Measurements from ENCODE around the gene DNAJC17. TPM values are rescaled to one million over a fixed set of nuclear protein-coding genes. Genes with fewer than 3 reads are reported as not detected.
A peak's percentile ranks its signal among the peaks of the same experiment; 100 is the strongest.

The DNAJC17 gene
- total RNA-seq, 1 experiment from 2014 or later: 39.3 TPM

DNA sequence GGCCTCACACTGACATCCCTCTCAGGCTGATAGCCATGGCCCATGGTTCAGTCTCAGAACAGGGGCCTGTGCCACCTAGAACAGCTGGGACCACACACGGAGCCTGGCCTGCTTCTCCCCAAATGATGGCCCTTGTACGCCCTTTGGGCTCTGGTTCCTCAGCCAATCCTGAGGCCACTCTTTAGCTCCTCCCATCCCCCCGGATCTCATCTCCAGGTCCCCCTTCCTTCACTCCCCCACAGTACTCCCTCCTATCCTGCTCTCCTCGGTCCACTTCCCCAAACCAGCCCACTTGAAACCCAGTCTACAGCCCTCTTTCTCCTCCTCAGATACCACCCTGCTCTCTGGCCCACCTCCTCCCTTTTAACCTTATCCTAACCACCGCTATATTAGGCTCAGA, 18.2 kb downstream of the DNAJC17 start:
- H3K27me3 ChIP-seq (ENCODE audit: control insufficient read depth, insufficient read depth, low read length): no peaks in the 10 kb centered on the region
- no peaks in the 10 kb centered on the region for H3K9me3 ChIP-seq (ENCODE audit: control insufficient read depth, insufficient read depth, low read depth, low read length)
- CTCF ChIA-PET: interaction anchor here (0.6 to 1.0 kb wide), 2 partner anchors 101 to 367 kb away, joined by 3 to 6 read pairs; no protein-coding TSS in a partner anchor
- in situ Hi-C loops (cut with HindIII; ENCODE audit: low pct_unique_long_range_greater_than_20kb, low sequenced_read_pairs): loop anchor here (25.0 kb wide), 1 partner anchor 152 kb away; no protein-coding TSS in a partner anchor
- intact Hi-C loops (cut with micrococcal nuclease; ENCODE audit: unreplicated experiment): loop anchor here (10.0 kb wide), 1 partner anchor 114 kb away; no protein-coding TSS in a partner anchor
- no peak for DNase-seq (ENCODE audit: low read depth, low spot score)
- peaks cover 15% of the 10 kb centered on the region for H3K4me1 ChIP-seq (ENCODE audit: control insufficient read depth, insufficient read depth, low read length)
- no peak overlapping the region for H3K4me3 ChIP-seq (ENCODE audit: low read depth in 2 of 2, low read length in 2 of 2)
- H3K36me3 ChIP-seq (ENCODE audit: control insufficient read depth, insufficient read depth, low read length): no peaks in the 10 kb centered on the region
- H3K27ac ChIP-seq (ENCODE audit: low read length): no peak overlapping the region
- no peak for ATAC-seq
- BruUV-seq (replicated peaks): no TSS peak
- TF ChIP-seq CTCF (IDR thresholded peaks at IDR 0.05): no peak
- no peak for TF ChIP-seq REST (IDR thresholded peaks at IDR 0.05; ENCODE audit: insufficient read depth in 1 of 2, low read depth in 2 of 2, low read length in 1 of 2)
- TF ChIP-seq SIN3A (IDR thresholded peaks at IDR 0.05; ENCODE audit: borderline replicate concordance, insufficient read depth, low read depth, low read length): no peak
- no peak for TF ChIP-seq POLR2AphosphoS5 (IDR thresholded peaks at IDR 0.05; ENCODE audit: low read depth, low read length)
- TF ChIP-seq TCF7L2 (IDR thresholded peaks at IDR 0.05; ENCODE audit: low read depth, low read length): no peak
- POLR2A ChIA-PET: no interaction called here

GRCh38 chr15:40787991-40788390, 19.3 kb downstream of the DNAJC17 start:
- no TSS peak for BruUV-seq (replicated peaks)
- ChIA-PET CTCF (interaction anchor here (1.0 kb wide), 1 partner anchor 100 kb away, joined by 3 read pairs; no protein-coding TSS in a partner anchor), POLR2A (no interaction called here)
- Histone ChIP-seq H3K36me3 (ENCODE audit: control insufficient read depth, insufficient read depth, low read length) (no peaks in the 10 kb centered on the region), H3K9me3 (ENCODE audit: control insufficient read depth, insufficient read depth, low read depth, low read length) (no peaks in the 10 kb centered on the region), H3K4me1 (ENCODE audit: control insufficient read depth, insufficient read depth, low read length) (peaks cover 6% of the 10 kb centered on the region; the same call in 1 of the 2 replicates), H3K4me3 (ENCODE audit: low read depth in 2 of 2, low read length in 2 of 2) (no peak overlapping the region), H3K27me3 (ENCODE audit: control insufficient read depth, insufficient read depth, low read length) (no peaks in the 10 kb centered on the region), H3K27ac (ENCODE audit: low read length) (no peak overlapping the region)
- ATAC-seq: 0 out of 2 replicates have a peak, but pooled peaks have one; percentile 51
- TF ChIP-seq CTCF (IDR thresholded peaks at IDR 0.05) (no peak), TCF7L2 (IDR thresholded peaks at IDR 0.05; ENCODE audit: low read depth, low read length) (no peak), POLR2AphosphoS5 (IDR thresholded peaks at IDR 0.05; ENCODE audit: low read depth, low read length) (no peak), SIN3A (IDR thresholded peaks at IDR 0.05; ENCODE audit: borderline replicate concordance, insufficient read depth, low read depth, low read length) (no peak), REST (IDR thresholded peaks at IDR 0.05; ENCODE audit: insufficient read depth in 1 of 2, low read depth in 2 of 2, low read length in 1 of 2) (no peak)
- intact Hi-C loops (cut with micrococcal nuclease; ENCODE audit: unreplicated experiment): loop anchor here (10.0 kb wide), 1 partner anchor 113 kb away; no protein-coding TSS in a partner anchor
- DNase-seq (ENCODE audit: low read depth, low spot score): no peak
- in situ Hi-C loops (cut with HindIII; ENCODE audit: low pct_unique_long_range_greater_than_20kb, low sequenced_read_pairs): loop anchor here (25.0 kb wide), 1 partner anchor 151 kb away; no protein-coding TSS in a partner anchor
